ENCODE measurements around the gene CHTF8.
A peak's percentile ranks its signal among the peaks of the same experiment; 100 is the strongest.
"Not testable (repeated sequence)": the region's sequence is repeated elsewhere in the genome, so short reads cannot be mapped to it uniquely, and the experiment has no call there.

Gene CHTF8

GRCh38 chr16:69138608-69139007 is 6.2 kb upstream of the CHTF8 start:
- no peak for DNase-seq

- DNase-seq, result no peak
Measured at GRCh38 chr16:69133373-69133954, 1.1 kb upstream of the CHTF8 start.

- peak; percentile 87 for DNase-seq
Measured at GRCh38 chr16:69131839-69132423, 457 bp downstream of the CHTF8 start.

- DNase-seq, result no peak
Measured at GRCh38 chr16:69131167-69131838, 1.1 kb downstream of the CHTF8 start.

GRCh38 chr16:69130461-69130860 is 1.9 kb downstream of the CHTF8 start:
- no peak for DNase-seq

- no peak for DNase-seq
Measured at GRCh38 chr16:69127966-69128510, 4.3 kb downstream of the CHTF8 start.

GRCh38 chr16:69126801-69127200 is 5.6 kb downstream of the CHTF8 start:
- not testable (repeated sequence) for DNase-seq

- DNase-seq, result no peak
Measured at GRCh38 chr16:69126221-69126620, 6.2 kb downstream of the CHTF8 start.

GRCh38 chr16:69124961-69125360 is 7.4 kb downstream of the CHTF8 start:
- DNase-seq, result not testable (repeated sequence)

GRCh38 chr16:69124406-69124805 is 8.0 kb downstream of the CHTF8 start:
- not testable (repeated sequence) for DNase-seq

GRCh38 chr16:69123910-69124309 is 8.5 kb downstream of the CHTF8 start:
- DNase-seq, result peak; percentile 79

GRCh38 chr16:69120096-69120664 is 12.2 kb downstream of the CHTF8 start:
- no peak for DNase-seq

- DNase-seq, result no peak
Measured at GRCh38 chr16:69119536-69119935, 12.9 kb downstream of the CHTF8 start.

- no peak for DNase-seq
Measured at GRCh38 chr16:69118994-69119393, 13.4 kb downstream of the CHTF8 start.

- DNase-seq, result no peak
Measured at GRCh38 chr16:69118468-69118867, 13.9 kb downstream of the CHTF8 start.

- DNase-seq, result no peak
Measured at GRCh38 chr16:69116906-69117305, 15.5 kb downstream of the CHTF8 start.

- DNase-seq, result no peak
Measured at GRCh38 chr16:69116256-69116875, 16.0 kb downstream of the CHTF8 start.

GRCh38 chr16:69115837-69116236 is 16.6 kb downstream of the CHTF8 start:
- no peak for DNase-seq

- DNase-seq, result no peak
Measured at GRCh38 chr16:69115361-69115760, 17.0 kb downstream of the CHTF8 start.

- DNase-seq, result no peak
Measured at GRCh38 chr16:69114976-69115355, 17.4 kb downstream of the CHTF8 start.

GRCh38 chr16:69114346-69114975 is 17.9 kb downstream of the CHTF8 start:
- no peak for DNase-seq

GRCh38 chr16:69113216-69113615 is 19.2 kb downstream of the CHTF8 start:
- DNase-seq, result no peak

All from NCI-H2171 (cell line).